Tibial artery (tissue), 4 donors: Measurements from ENCODE around the gene ST3GAL6.
A peak's percentile ranks its signal among the peaks of the same experiment; 100 is the strongest.

Experiments used
- DNase-seq, 2 donors: peaks; one replicate each; pipeline ENCODE4 v3.0.0-alpha.2; 2019
- H3K27ac ChIP-seq, 2 donors: fragments of 200-600 bp; sonication (generic) in 1 of 2; 1 replicate in 1 of 2; 2 replicates in 1 of 2; pipeline ENCODE4 v1.5.1; 2018 to 2019; ENCODE audit warnings: mild to moderate bottlenecking in 1 of 2
- H3K27me3 ChIP-seq, 2 donors: fragments of 200-600 bp; sonication (generic) in 1 of 2; one replicate each; pipeline versions ENCODE4 v1.5.1 to v1.6.0; 2016 to 2019
- H3K36me3 ChIP-seq, 3 donors: fragments of 200-600 bp; sonication (generic) in 2 of 3; one replicate each; pipeline ENCODE4 v1.5.1; 2016 to 2019; ENCODE audit warnings: mild to moderate bottlenecking in 2 of 3
- H3K4me1 ChIP-seq, 4 donors: fragments of 200-600 bp; sonication (generic) in 2 of 4; 1 replicate in 3 of 4; 2 replicates in 1 of 4; pipeline ENCODE4 v1.5.1; 2016 to 2019
- H3K4me3 ChIP-seq, 2 donors: fragments of 200-600 bp; sonication (generic) in 1 of 2; 1 replicate in 1 of 2; 2 replicates in 1 of 2; pipeline ENCODE4 v1.5.1; 2018 to 2019; ENCODE audit warnings: mild to moderate bottlenecking in 2 of 2
- H3K9me3 ChIP-seq, 3 donors: fragments of 200-600 bp; sonication (generic) in 1 of 3; one replicate each; pipeline ENCODE4 v1.5.1; 2016 to 2019
- intact Hi-C: fragments of 100-400 bp; cut with DNase I; formaldehyde crosslinking; loops from one replicate; pipeline ENCODE4 v1.15.0; 2023; ENCODE audit warnings: low total_unique reads
- TF ChIP-seq, protein P1 (sequence below), 2 experiments: fragments of 200-600 bp in 1 of 2; fragments of 450-650 bp in 1 of 2; IDR thresholded peaks; one replicate each; pipeline ENCODE4 v1.5.1; 2017 to 2019; ENCODE audit warnings: antibody characterized with exemption in 2 of 2, mild to moderate bottlenecking in 1 of 2, moderate library complexity in 1 of 2

Gene ST3GAL6

DNA sequence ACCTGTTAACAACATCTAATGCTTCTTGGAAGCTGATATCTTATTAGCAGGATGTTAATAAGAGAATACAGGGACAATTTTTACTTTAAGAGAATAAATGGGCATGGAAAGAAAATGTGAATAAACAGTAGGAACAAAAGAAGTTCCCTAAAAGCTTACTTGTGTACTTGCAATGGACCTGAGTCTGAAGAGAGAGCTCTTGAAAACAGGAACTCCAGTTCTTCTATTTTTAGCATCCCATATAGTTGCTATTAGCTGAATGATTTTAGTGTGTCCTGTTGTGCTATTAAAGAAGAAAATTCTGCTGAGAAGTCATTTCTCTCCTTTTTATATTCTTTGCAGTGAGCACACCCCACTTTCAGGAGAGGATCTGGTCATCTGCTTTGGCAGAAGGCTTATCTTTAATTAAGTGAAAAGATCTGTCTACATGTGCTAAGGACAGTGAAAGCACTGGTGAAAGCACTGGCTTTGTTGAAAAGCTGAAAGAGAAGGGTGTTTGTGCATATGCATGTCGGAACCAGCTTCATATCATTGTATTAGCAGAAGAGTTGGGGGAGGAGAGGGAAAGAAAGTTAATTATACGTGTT lies 1.4 kb upstream of the ST3GAL6 start:
- DNase-seq, result no peak
- Histone ChIP-seq H3K4me1 (peaks cover 0 to 33% (median 15%) of the 10 kb centered on the region in 4 donors), H3K36me3 (no peaks in the 10 kb centered on the region), H3K4me3 (no peak overlapping the region), H3K27me3 (no peaks in the 10 kb centered on the region), H3K27ac (no peak overlapping the region), H3K9me3 (no peaks in the 10 kb centered on the region)
- intact Hi-C loops, result no loop called here
- TF ChIP-seq, protein P1, sequence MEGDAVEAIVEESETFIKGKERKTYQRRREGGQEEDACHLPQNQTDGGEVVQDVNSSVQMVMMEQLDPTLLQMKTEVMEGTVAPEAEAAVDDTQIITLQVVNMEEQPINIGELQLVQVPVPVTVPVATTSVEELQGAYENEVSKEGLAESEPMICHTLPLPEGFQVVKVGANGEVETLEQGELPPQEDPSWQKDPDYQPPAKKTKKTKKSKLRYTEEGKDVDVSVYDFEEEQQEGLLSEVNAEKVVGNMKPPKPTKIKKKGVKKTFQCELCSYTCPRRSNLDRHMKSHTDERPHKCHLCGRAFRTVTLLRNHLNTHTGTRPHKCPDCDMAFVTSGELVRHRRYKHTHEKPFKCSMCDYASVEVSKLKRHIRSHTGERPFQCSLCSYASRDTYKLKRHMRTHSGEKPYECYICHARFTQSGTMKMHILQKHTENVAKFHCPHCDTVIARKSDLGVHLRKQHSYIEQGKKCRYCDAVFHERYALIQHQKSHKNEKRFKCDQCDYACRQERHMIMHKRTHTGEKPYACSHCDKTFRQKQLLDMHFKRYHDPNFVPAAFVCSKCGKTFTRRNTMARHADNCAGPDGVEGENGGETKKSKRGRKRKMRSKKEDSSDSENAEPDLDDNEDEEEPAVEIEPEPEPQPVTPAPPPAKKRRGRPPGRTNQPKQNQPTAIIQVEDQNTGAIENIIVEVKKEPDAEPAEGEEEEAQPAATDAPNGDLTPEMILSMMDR (IDR thresholded peaks at IDR 0.05), result no peak

DNA sequence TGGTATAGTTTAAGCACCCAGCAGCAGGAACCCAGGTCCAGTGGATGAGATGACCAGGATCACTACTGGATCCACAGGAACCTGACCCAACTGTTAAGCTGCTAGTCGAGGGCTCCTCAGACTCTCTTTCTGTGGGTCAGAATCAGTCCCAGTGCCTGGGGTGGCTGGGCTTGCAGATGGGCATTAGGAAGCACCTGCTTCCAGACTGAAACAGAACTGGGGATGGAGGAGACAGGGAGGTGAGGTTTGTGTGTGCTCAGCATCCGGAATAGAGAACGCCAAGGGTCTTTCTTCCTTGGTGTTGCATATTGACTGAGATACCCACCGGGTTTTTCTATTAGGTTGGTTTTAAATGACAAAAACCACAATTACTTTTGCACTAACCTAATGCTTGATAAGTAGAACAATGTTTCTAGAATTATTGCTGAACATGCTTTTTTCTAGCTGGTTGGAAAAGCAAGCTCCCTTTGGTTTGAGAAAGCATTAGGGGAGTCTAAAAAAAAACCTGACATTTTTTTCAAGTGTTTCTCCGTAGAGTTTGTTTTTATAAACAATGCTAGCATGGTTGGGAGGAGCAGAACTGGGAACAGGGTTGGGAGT lies 779 bp downstream of the ST3GAL6 start:
- intact Hi-C loops, result no loop called here
- Histone ChIP-seq H3K27me3 (no peaks in the 10 kb centered on the region), H3K27ac (peak overlapping the region; percentile 20 to 32), H3K9me3 (no peaks in the 10 kb centered on the region), H3K4me3 (peak overlapping the region in 1 of 2 donors; percentile 13), H3K4me1 (peaks cover 0 to 30% (median 15%) of the 10 kb centered on the region in 4 donors), H3K36me3 (no peaks in the 10 kb centered on the region)
- DNase-seq, result no peak
- TF ChIP-seq, protein P1 (IDR thresholded peaks at IDR 0.05), result no peak

DNA sequence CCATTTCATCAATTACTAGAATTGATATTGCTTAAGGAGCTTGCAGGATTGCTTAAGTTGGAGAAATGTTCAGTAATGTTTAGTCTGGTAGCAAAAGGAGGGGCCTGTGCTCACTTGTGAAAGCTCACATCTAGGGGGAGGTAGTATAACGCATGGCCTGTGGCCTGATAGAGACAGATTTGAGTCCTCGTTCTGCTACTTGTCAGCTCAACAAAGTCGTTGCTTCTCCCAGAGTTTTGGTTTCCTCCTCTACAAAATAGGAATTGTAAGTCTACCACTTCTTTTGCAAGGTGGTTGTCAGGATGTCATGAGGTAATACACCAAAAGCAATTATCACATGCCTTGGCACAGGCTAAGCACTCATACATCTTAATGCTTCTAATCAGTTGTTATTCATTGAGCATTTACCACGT lies 1.3 kb downstream of the ST3GAL6 start:
- Histone ChIP-seq H3K4me3 (peak overlapping the region in 1 of 2 donors; percentile 13), H3K4me1 (peaks cover 0 to 30% (median 15%) of the 10 kb centered on the region in 4 donors)

DNA sequence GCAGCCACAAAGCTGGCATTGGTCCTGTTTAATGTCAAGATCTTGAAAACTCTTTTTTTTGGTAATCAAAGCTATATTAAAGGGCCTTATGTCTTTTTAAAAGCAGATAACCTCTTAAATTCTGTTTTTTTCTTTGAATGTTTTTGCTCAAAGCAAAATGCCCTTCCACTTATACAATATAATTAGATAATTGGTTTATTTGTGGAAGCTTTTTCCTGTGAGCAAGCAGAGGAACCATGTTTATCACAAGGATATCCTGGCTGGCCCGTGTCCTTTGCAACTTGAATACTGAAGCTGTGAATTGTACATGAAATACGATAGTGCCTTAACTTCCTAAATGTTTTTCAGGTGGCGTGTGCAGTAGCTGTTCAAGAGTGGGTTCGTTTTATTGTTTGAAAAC lies 2.6 kb downstream of the ST3GAL6 start:
- Histone ChIP-seq H3K4me1 (peaks cover 0 to 30% (median 15%) of the 10 kb centered on the region in 4 donors), H3K36me3 (no peaks in the 10 kb centered on the region), H3K9me3 (no peaks in the 10 kb centered on the region), H3K27ac (no peak overlapping the region), H3K4me3 (no peak overlapping the region), H3K27me3 (no peaks in the 10 kb centered on the region)
- TF ChIP-seq, protein P1 (IDR thresholded peaks at IDR 0.05), result no peak
- DNase-seq, result no peak
- intact Hi-C loops, result no loop called here

More for the DNA sequence above, 1.3 kb downstream of the ST3GAL6 start:
- H3K9me3 ChIP-seq, result no peaks in the 10 kb centered on the region
- DNase-seq, result no peak
- no peak overlapping the region for H3K27ac ChIP-seq
- TF ChIP-seq, protein P1 (IDR thresholded peaks at IDR 0.05), result no peak
- H3K27me3 ChIP-seq, result no peaks in the 10 kb centered on the region
- no peaks in the 10 kb centered on the region for H3K36me3 ChIP-seq
- intact Hi-C loops, result no loop called here

DNA sequence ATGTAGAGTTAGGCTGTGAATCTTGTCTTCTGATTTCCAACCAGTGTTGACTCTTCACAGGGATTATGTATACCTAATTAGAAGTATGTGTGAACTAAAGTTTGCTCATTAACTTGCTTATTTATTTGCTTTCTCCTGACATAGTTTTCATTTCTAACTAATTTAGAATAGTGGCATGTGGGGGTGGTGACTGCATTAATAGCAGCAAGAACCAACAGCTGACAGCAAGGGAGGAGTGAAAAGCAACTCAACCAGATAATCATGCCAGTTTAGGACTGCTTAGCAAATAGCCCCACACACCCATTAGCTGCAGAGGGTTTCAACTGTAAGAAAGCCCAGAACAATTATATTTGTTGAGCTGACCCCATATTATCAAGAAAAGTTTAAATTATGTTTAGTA lies 3.8 kb downstream of the ST3GAL6 start:
- intact Hi-C loops, result no loop called here
- no peak overlapping the region for H3K4me3 ChIP-seq
- DNase-seq, result no peak
- no peaks in the 10 kb centered on the region for H3K9me3 ChIP-seq
- peaks cover 0 to 22% (median 11%) of the 10 kb centered on the region in 4 donors for H3K4me1 ChIP-seq
- TF ChIP-seq, protein P1 (IDR thresholded peaks at IDR 0.05), result no peak
- no peak overlapping the region for H3K27ac ChIP-seq
- H3K36me3 ChIP-seq, result peaks cover 0 to 4% (median 0%) of the 10 kb centered on the region in 3 donors
- H3K27me3 ChIP-seq, result no peaks in the 10 kb centered on the region
